H1 (cell line): ENCODE measurements around the gene MYO1D. TPM values are rescaled to one million over a fixed set of nuclear protein-coding genes. Genes with fewer than 3 reads are reported as not detected.

ENCODE experiments used
- CTCF ChIA-PET: fragments of 300-600 bp; sonication (Branson Sonifier 250); formaldehyde crosslinking; loops from one replicate; lab custom pipeline; 2021; ENCODE audit not compliant: partially characterized antibody; lab: Charles Lee
- POLR2A ChIA-PET: fragments of 300-600 bp; sonication (Branson Sonifier 250); formaldehyde crosslinking; loops from one replicate; lab custom pipeline; 2021; ENCODE audit warnings: inconsistent platforms; ENCODE audit not compliant: partially characterized antibody; lab: Charles Lee
- DNase-seq, 2 experiments: peaks; one replicate each; pipeline versions ENCODE4 v3.0.0 to v3.0.0-alpha.2; 2010 to 2022; ENCODE audit warnings: low spot score in 2 of 2, low read depth in 1 of 2, mixed read lengths in 1 of 2
- FAIRE-seq: peaks from 2 replicates; lab custom pipeline; 2011; peaks lifted over from hg19 to GRCh38; lab: Jason Lieb, UNC
- H2AFZ ChIP-seq: 2 replicates; pipeline ENCODE4 v1.8.1; 2012; ENCODE audit warnings: low read length, inconsistent platforms
- H2AK5ac ChIP-seq: 2 replicates; pipeline ENCODE4 v1.6.1; 2013; ENCODE audit warnings: low read depth, low read length
- H2BK120ac ChIP-seq: replicated peaks from 2 replicates; pipeline ENCODE3; 2013; ENCODE audit warnings: low read depth, low read length, inconsistent platforms
- H2BK12ac ChIP-seq: 2 replicates; pipeline ENCODE4 v1.6.1; 2013; ENCODE audit warnings: low read depth, low read length
- H2BK15ac ChIP-seq: 2 replicates; pipeline ENCODE4 v1.6.1; 2013; ENCODE audit warnings: low read length
- H2BK20ac ChIP-seq: 2 replicates; pipeline ENCODE4 v1.6.1; 2013; ENCODE audit warnings: low read length
- H2BK5ac ChIP-seq: 2 replicates; pipeline ENCODE4 v1.6.1; 2013; ENCODE audit warnings: low read depth, low read length
- H3K14ac ChIP-seq: 2 replicates; pipeline ENCODE4 v1.6.1; 2013; ENCODE audit warnings: inconsistent platforms; ENCODE audit not compliant: insufficient read length
- H3K18ac ChIP-seq: 2 replicates; pipeline ENCODE4 v1.6.1; 2013; ENCODE audit warnings: low read length; ENCODE audit errors: extremely low read depth
- H3K23ac ChIP-seq: 2 replicates; pipeline ENCODE4 v1.6.1; 2013; ENCODE audit warnings: inconsistent platforms; ENCODE audit not compliant: insufficient read length
- H3K23me2 ChIP-seq: 2 replicates; pipeline ENCODE4 v1.6.1; 2013; ENCODE audit warnings: low read depth, low read length
- H3K27ac ChIP-seq: 2 replicates; pipeline ENCODE4 v1.6.1; 2011; ENCODE audit warnings: low read depth, low read length, inconsistent platforms
- H3K27me3 ChIP-seq, 4 experiments: replicated peaks in 1 of 4; 1 replicate in 1 of 4; 2 replicates in 3 of 4; pipeline versions ENCODE4 v1.6.1 to v1.8.1; 2011 to 2013; ENCODE audit warnings: low read length in 3 of 4, mild to moderate bottlenecking in 3 of 4, inconsistent platforms in 2 of 4, mixed read lengths in 2 of 4, moderate library complexity in 1 of 4; ENCODE audit not compliant: control insufficient read depth in 3 of 4, insufficient read depth in 3 of 4; ENCODE audit errors: extremely low read depth in 1 of 4
- H3K36me3 ChIP-seq, 4 experiments: 2 replicates each; pipeline versions ENCODE4 v1.6.1 to v1.8.1; 2011 to 2013; ENCODE audit warnings: mild to moderate bottlenecking in 4 of 4, low read length in 3 of 4, moderate library complexity in 2 of 4, control low read depth in 1 of 4, inconsistent platforms in 1 of 4; ENCODE audit not compliant: insufficient read depth in 4 of 4, control insufficient read depth in 2 of 4
- H3K4ac ChIP-seq: replicated peaks from 2 replicates; pipeline ENCODE3; 2013; ENCODE audit warnings: low read length, low read depth, mixed read lengths, inconsistent platforms; ENCODE audit not compliant: insufficient read length
- H3K4me1 ChIP-seq, 4 experiments: replicated peaks in 1 of 4; 1 replicate in 1 of 4; 2 replicates in 3 of 4; pipeline versions ENCODE4 v1.6.1 to v1.8.1; 2011 to 2013; ENCODE audit warnings: low read length in 3 of 4, inconsistent platforms in 2 of 4, mixed read lengths in 1 of 4; ENCODE audit not compliant: insufficient read depth in 4 of 4, control insufficient read depth in 3 of 4
- H3K4me2 ChIP-seq, 2 experiments: 2 replicates each; pipeline versions ENCODE4 v1.6.1 to v1.8.1; 2011 to 2013; ENCODE audit warnings: low read depth in 2 of 2, low read length in 2 of 2, control low read depth in 1 of 2, inconsistent platforms in 1 of 2, mild to moderate bottlenecking in 1 of 2; ENCODE audit not compliant: insufficient read depth in 1 of 2
- H3K4me3 ChIP-seq, 4 experiments: fragments of 200-600, 300-600 bp in 1 of 4; sonication (generic), shearing (Covaris generic), sonication (Bioruptor Twin) in 1 of 4; 2 replicates each; pipeline versions ENCODE4 v1.5.1 to v1.8.1; 2011 to 2016; ENCODE audit warnings: low read length in 4 of 4, low read depth in 3 of 4, control low read depth in 2 of 4, inconsistent platforms in 2 of 4, mild to moderate bottlenecking in 2 of 4, mixed read lengths in 1 of 4, moderate library complexity in 1 of 4; ENCODE audit not compliant: insufficient read depth in 2 of 4; ENCODE audit errors: extremely low read depth in 1 of 4
- H3K56ac ChIP-seq: replicated peaks from 2 replicates; pipeline ENCODE3; 2013; ENCODE audit warnings: low read depth, mild to moderate bottlenecking, mixed read lengths, low read length, inconsistent platforms; ENCODE audit not compliant: insufficient read length
- H3K79me1 ChIP-seq: 2 replicates; pipeline ENCODE4 v1.6.1; 2013; ENCODE audit warnings: low read depth, low read length, control low read depth
- H3K79me2 ChIP-seq, 2 experiments: 2 replicates each; pipeline versions ENCODE4 v1.6.1 to v1.8.1; 2012 to 2013; ENCODE audit warnings: low read length in 2 of 2, mild to moderate bottlenecking in 2 of 2, inconsistent platforms in 1 of 2; ENCODE audit not compliant: insufficient read depth in 2 of 2, control insufficient read depth in 1 of 2
- H3K9ac ChIP-seq, 4 experiments: replicated peaks in 1 of 4; 1 replicate in 1 of 4; 2 replicates in 3 of 4; pipeline versions ENCODE4 v1.6.1 to v1.8.1; 2011 to 2013; ENCODE audit warnings: low read depth in 3 of 4, low read length in 3 of 4, control low read depth in 2 of 4, mild to moderate bottlenecking in 2 of 4, moderate library complexity in 2 of 4, inconsistent platforms in 1 of 4; ENCODE audit errors: extremely low read depth in 1 of 4
- H3K9me3 ChIP-seq, 2 experiments: 2 replicates each; pipeline versions ENCODE4 v1.6.1 to v1.8.1; 2012 to 2013; ENCODE audit warnings: mild to moderate bottlenecking in 2 of 2, moderate library complexity in 2 of 2, control low read depth in 1 of 2, inconsistent platforms in 1 of 2, low read depth in 1 of 2, low read length in 1 of 2, mixed read lengths in 1 of 2; ENCODE audit not compliant: insufficient read depth in 2 of 2
- H4K20me1 ChIP-seq, 2 experiments: replicated peaks in 1 of 2; 2 replicates each; pipeline versions ENCODE3 to v1.8.1; 2011 to 2013; ENCODE audit warnings: inconsistent platforms in 2 of 2, low read length in 2 of 2, mild to moderate bottlenecking in 1 of 2; ENCODE audit not compliant: insufficient read depth in 2 of 2, control insufficient read depth in 1 of 2
- H4K5ac ChIP-seq: 2 replicates; pipeline ENCODE4 v1.6.1; 2013; ENCODE audit warnings: low read length, low read depth, mixed read lengths, inconsistent platforms; ENCODE audit not compliant: insufficient read length
- H4K8ac ChIP-seq: 2 replicates; pipeline ENCODE4 v1.8.0; 2013; ENCODE audit warnings: mild to moderate bottlenecking, moderate library complexity, low read length, inconsistent platforms; ENCODE audit not compliant: insufficient read depth; ENCODE audit errors: extremely low read depth
- H4K91ac ChIP-seq: replicated peaks from 2 replicates; pipeline ENCODE3; 2013; ENCODE audit warnings: low read length, mixed read lengths, inconsistent platforms; ENCODE audit not compliant: insufficient read length
- JUND ChIP-seq: IDR thresholded peaks from 2 replicates; pipeline ENCODE4 v1.6.1; 2011; ENCODE audit warnings: mild to moderate bottlenecking, improper control_type of control experiment, low read length
- RFX5 ChIP-seq: IDR thresholded peaks from 2 replicates; pipeline ENCODE4 v1.6.1; 2011; ENCODE audit warnings: low read depth, low read length, improper control_type of control experiment, borderline replicate concordance
- RNF2 ChIP-seq: fragments of 200-900, 300-1000 bp; sonication (generic); IDR thresholded peaks from 2 replicates; pipeline ENCODE4 v1.7.1; 2016; ENCODE audit warnings: borderline replicate concordance, low read depth, mild to moderate bottlenecking, antibody characterized with exemption, low read length; ENCODE audit not compliant: poor library complexity, severe bottlenecking; ENCODE audit errors: missing control alignments
- TAF7 ChIP-seq: optimal IDR thresholded peaks from 2 replicates; pipeline ENCODE3; 2011; ENCODE audit warnings: low read depth, mild to moderate bottlenecking, inconsistent platforms, low read length, moderate library complexity, borderline replicate concordance
- YY1 ChIP-seq: IDR thresholded peaks from 2 replicates; pipeline ENCODE4 v1.6.1; 2011; ENCODE audit warnings: low read depth, mild to moderate bottlenecking, low read length
- WGBS, 2 experiments: shearing (Covaris generic) in 1 of 2; methylation state at CpG; one replicate each; pipeline versions ENCODE4 v1.1.6 to v1.1.7; 2013 to 2015; ENCODE audit warnings: low lambda C conversion rate in 2 of 2, mixed read lengths in 2 of 2, inconsistent platforms in 1 of 2, low coverage in 1 of 2, missing lambda C conversion rate in 1 of 2; ENCODE audit not compliant: insufficient replicate concordance in 2 of 2, insufficient coverage in 1 of 2, insufficient read length in 1 of 2; ENCODE audit errors: extremely low coverage in 1 of 2, missing lambda C conversion rate in 1 of 2; 5-methylcytosine and 5-hydroxymethylcytosine counted together
- polyA plus RNA-seq, 7 experiments: library from polyadenylated mRNA; depleted of rRNA in 3 of 7; stranded (reverse) in 5 of 7; unstranded in 2 of 7; fragments of >200 nt in 5 of 7; fragments of 200-250 nt in 2 of 7; gene quantifications; 1 replicate in 5 of 7; 2 replicates in 1 of 7; 4 replicates in 1 of 7; pipeline versions ENCODE4 v1.2.1 to v1.2.3, GENCODE V29; 2011 to 2013; ENCODE audit warnings: missing spikeins in 2 of 7, mixed read lengths in 2 of 7
- total RNA-seq: library from RNA; stranded (reverse); fragmentation: NEBNext Ultra II Directional; extraction: Animal tissue kit (Norgen Biotek cat#: 25700); gene quantifications from 2 replicates; pipeline ENCODE4 v1.2.1, GENCODE V29; 2021
- TF ChIP-seq, protein P1 (sequence below), 3 experiments: IDR thresholded peaks; 1 replicate in 2 of 3; 2 replicates in 1 of 3; pipeline versions ENCODE4 v1.5.1 to v1.6.1; 2011; ENCODE audit warnings: low read length in 3 of 3, mild to moderate bottlenecking in 3 of 3, inconsistent platforms in 2 of 3, low read depth in 1 of 3, moderate library complexity in 1 of 3; ENCODE audit not compliant: insufficient read depth in 1 of 3; ENCODE audit errors: control extremely low read depth in 1 of 3

MYO1D gene
- total and polyA plus RNA-seq, 2 of the 8 experiments (the other 6 are each of a cell fraction or from before 2014, with no cell fraction given) = 6.5 to 25.4 TPM

DNA sequence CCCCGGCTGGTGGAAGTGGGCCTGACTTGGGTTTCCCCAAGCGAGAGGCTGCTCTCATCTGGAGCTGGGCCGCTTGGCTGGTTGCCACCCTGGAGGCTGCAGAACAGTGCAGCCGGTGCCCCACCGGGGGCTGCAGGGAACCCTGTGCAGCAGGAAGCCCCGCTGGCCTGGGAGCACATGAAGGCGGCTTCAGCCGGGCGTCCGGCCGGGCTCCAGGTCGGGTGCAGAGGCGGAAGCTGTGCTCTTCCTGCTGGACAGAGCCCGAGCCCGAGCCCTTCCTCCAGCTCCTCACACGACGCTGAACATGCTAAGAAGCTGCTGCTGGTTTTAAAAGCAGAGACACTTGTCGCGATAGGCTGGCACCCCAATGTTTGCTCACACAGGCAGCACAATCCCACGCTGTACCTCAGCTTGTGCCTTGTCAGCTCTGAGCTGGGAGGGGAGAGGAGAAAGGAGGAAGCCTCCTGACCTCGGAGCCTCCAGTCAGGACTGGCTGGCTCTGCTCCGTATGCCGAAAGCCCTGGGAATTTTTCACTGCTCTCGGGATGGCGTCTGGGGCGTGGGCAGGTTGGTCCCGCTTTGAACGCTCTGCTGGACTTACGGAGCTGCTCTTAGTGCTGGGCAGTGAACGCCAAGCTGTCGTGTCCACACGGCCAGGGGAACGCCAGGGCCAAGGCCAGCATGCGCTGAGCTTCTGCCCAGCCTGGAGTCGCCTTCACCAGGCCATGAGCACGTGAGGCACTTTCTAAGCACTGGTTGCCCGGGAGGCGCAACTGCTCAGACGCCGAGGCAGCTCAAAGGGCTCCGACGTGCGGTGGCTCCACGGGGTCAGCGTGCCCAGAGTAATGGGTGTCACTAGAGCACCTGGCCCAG is 381.3 kb downstream of the MYO1D start:
- WGBS, 2 experiments = 88% methylated on average over 42 of the region's 45 CpGs; no CpG with 5 or more reads in 1 of the 2 experiments
- ChIA-PET CTCF (interaction anchor here (0.6 to 2.2 kb wide), 13 partner anchors 9 to 414 kb away, joined by 3 to 7 read pairs (median 4); partner anchors contain the start of gene CDK5R1), POLR2A (interaction anchor here (0.7 to 1.5 kb wide), 6 partner anchors 9 to 175 kb away, joined by 3 to 9 read pairs (median 4); partner anchors contain the start of gene CDK5R1)
- FAIRE-seq (no peak), DNase-seq (no peak)
- H2BK12ac ChIP-seq = no peak overlapping the region
- H3K4ac ChIP-seq = no peak overlapping the region
- no peak overlapping the region for H2AK5ac ChIP-seq
- H3K79me1 ChIP-seq = no peaks in the 10 kb centered on the region
- peak overlapping the region; percentile 3; the same call in 1 of the 2 replicates for H4K8ac ChIP-seq
- H3K4me1 ChIP-seq = peaks cover 0 to 15% (median 9%) of the 10 kb centered on the region in 4 experiments; a peak in 6 of 7 replicates
- no peak overlapping the region for H3K27ac ChIP-seq
- no peak overlapping the region for H2AFZ ChIP-seq
- H3K9ac ChIP-seq = no peak overlapping the region
- no peak overlapping the region for H3K56ac ChIP-seq
- H3K4me2 ChIP-seq = no peak overlapping the region
- no peak overlapping the region for H3K4me3 ChIP-seq
- no peak overlapping the region for H2BK20ac ChIP-seq
- H3K9me3 ChIP-seq = no peaks in the 10 kb centered on the region
- H4K5ac ChIP-seq = no peak overlapping the region
- peak overlapping the region; percentile 3; the same call in 1 of the 2 replicates for H2BK5ac ChIP-seq
- 0 out of 4 replicates have a peak, but pooled peaks cover 0 to 1% of the 10 kb centered on the region in 2 experiments for H3K79me2 ChIP-seq
- TF ChIP-seq RFX5 (no peak), YY1 (no peak), TAF7 (no peak), RNF2 (no peak), JUND (no peak)
- TF ChIP-seq, protein P1, sequence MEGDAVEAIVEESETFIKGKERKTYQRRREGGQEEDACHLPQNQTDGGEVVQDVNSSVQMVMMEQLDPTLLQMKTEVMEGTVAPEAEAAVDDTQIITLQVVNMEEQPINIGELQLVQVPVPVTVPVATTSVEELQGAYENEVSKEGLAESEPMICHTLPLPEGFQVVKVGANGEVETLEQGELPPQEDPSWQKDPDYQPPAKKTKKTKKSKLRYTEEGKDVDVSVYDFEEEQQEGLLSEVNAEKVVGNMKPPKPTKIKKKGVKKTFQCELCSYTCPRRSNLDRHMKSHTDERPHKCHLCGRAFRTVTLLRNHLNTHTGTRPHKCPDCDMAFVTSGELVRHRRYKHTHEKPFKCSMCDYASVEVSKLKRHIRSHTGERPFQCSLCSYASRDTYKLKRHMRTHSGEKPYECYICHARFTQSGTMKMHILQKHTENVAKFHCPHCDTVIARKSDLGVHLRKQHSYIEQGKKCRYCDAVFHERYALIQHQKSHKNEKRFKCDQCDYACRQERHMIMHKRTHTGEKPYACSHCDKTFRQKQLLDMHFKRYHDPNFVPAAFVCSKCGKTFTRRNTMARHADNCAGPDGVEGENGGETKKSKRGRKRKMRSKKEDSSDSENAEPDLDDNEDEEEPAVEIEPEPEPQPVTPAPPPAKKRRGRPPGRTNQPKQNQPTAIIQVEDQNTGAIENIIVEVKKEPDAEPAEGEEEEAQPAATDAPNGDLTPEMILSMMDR (IDR thresholded peaks at IDR 0.05; ENCODE audit: control extremely low read depth in 1 of 3, insufficient read depth in 1 of 3, low read depth in 1 of 3, low read length in 3 of 3) = no peak
- H3K18ac ChIP-seq = peak overlapping the region; percentile 48
- no peak overlapping the region for H3K14ac ChIP-seq
- H4K91ac ChIP-seq = peak overlapping the region; percentile 19
- peaks cover 0 to under 1% (median 0%) of the 10 kb centered on the region in 4 experiments; a peak in 1 of 8 replicates for H3K36me3 ChIP-seq
- no peaks in the 10 kb centered on the region for H3K23me2 ChIP-seq
- H2BK120ac ChIP-seq = no peak overlapping the region
- H4K20me1 ChIP-seq = peaks cover 0 to 2% of the 10 kb centered on the region in 2 experiments
- no peak overlapping the region for H2BK15ac ChIP-seq
- H3K23ac ChIP-seq = no peak overlapping the region
- H3K27me3 ChIP-seq = no peaks in the 10 kb centered on the region
